NCI-H82 treated with DMSO at 0.1 percent for 48 hours (cell line): ENCODE results near the gene ABCD2.
"Not testable (repeated sequence)": the region's sequence is repeated elsewhere in the genome, so short reads cannot be mapped to it uniquely, and the experiment has no call there.

Source experiments
- DNase-seq: peaks from one replicate; lab custom pipeline; 2025; ENCODE audit not compliant: unreplicated experiment; lab: John Stamatoyannopoulos, UW

Gene ABCD2

DNA sequence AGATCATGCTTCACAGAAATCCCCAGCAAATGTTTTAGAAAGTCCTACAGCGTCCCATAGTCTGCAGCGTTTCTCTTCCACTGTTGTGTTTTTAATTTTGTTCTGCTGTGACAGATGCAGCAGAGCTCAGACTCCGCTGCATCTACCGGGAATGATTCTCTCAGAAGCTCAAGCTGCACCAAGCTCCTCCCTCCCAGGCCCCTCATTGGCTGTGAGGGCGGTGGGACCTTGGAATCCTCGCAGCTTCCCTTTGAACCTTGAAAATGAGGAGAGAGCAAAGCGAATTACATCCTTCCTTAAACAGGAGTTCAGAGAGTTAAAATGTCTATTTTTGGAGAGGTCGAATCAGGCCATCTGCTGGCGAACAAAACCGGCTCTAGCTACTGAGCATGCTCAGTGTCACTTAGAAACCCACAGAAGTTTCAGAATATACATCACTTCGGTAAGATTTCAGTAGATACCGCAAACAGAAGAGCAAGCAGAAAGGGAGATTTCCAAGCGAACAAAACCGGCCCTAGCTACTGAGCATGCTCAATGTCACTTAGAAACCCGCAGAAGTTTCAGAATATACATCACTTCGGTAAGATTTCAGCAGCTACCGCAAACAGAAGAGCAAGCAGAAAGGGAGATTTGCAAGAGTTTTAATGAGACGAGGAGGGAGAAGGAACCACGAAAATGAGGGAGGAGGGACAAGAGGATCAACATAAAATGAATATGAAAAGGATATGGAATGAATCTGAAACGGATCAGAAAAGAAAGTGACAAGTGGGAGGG, at the start of gene ABCD2:
Gene ABCD2, minus strand, starts transcription at position 144 of the 774 bp plus-strand sequence. CDS start 188 bp downstream, outside the sequence.
- peak; percentile 55 for DNase-seq

DNA sequence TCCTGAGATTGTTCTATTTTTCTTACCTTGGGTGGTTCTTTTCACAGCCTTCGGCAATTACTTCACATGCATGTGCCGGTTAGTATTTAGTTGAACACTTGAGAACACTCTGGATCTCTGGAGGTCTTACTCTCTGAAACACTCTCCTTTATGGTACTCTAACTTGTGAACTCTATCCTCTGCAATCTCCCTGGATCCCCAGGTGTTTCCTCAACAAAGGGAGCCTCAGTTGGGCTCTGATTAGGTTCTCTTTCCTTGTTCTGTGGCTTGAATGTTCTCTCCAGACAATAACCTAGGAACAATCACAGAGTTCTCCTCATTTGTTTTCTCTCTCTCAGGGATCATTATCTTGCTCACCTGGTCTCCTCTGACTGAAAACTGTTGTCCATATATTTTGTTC, 40.5 kb upstream of the ABCD2 start:
- no peak for DNase-seq

DNA sequence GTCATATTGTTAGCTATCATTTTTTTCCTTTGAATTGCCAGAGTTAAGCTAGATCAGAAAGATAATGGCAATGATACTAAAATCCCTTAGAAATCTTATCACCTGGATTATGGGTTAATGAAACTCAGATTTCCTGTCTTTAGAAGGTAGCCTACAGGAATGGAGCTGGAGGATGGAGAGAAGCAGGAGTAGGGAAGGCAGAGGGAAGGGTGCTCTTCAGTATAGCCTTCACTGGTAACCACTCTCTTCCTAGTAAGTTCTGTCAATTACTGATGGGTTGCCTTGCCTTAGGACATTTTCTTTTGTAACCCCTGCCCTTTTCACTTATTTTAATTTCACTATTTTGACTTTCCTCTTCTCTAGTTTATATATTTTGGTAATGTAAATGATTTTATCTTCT, 27.8 kb upstream of the ABCD2 start:
- DNase-seq = no peak

DNA sequence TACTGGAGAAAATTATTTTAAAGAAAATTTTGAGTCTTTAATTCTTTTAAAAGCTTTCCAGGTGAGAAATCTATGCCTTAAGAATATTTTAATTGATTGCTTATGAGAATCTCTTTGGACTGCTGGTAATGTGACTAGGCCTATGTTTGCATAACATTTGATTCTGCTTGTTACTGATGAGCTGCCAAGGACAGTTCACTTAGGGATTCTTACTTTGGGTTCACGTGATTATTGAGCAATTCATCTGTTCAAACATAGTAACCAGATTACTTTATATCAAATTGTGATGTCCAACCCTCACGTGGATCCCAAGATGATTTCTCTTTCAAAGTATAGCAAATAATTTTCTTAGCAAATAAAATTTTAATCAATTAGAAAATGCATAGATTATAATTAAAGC, 27.4 kb upstream of the ABCD2 start:
- DNase-seq = no peak

DNA sequence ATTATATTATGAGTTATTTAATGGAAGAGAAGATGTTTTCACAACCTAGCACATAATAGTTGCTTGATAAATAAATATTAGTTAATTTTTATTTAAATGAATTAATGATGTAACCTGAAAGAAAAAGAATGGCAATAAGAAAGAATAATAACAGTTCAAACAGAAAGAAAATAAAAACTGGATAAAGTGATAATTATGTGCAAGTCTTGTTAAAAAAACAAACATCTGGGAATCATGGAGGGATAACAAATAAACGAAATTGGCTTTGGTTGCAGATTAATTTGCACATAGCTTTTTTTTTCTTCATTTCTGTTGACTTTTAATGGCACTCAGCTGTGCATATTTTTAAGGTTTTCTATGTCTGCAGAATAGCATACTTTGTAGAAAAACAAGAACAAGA, 23.4 kb upstream of the ABCD2 start:
- no peak for DNase-seq

DNA sequence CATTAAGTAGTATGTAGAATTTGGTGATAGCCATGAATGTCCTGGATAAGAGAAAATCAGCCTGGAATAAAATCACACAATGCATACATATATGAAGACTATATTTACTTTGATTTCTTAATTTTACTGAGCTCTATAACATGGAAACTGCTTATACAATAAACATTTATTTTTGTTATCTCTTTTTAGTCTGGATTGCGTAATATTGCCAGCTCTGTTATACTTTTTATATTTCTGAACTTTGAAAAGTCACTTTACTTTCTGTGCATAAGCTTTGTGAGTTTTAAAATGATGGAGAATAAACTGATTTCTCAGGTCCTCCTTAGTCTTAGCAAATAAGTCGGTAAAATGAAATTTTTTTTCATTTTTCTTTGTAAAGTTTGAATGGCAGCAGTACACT, 19.2 kb upstream of the ABCD2 start:
- DNase-seq = no peak

DNA sequence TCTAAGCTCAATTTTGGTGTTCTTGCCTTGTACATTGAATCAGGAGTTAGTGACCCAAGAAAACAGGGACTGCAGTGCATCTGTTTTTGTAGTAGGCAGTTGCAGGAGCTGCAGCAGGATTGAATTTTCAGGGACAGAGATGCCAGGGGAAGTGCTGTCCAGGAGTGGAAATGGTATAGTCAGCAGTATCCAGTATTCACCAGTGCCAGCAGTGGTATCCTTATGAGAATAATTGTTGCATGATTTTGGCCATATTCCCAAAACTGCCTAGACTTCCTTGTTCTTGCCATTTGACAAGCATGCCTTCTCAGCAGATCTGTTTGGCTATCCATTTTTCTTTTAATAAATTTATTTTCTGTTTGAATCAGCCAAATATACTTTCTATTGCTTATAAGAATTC, 18.6 kb upstream of the ABCD2 start:
- no peak for DNase-seq

DNA sequence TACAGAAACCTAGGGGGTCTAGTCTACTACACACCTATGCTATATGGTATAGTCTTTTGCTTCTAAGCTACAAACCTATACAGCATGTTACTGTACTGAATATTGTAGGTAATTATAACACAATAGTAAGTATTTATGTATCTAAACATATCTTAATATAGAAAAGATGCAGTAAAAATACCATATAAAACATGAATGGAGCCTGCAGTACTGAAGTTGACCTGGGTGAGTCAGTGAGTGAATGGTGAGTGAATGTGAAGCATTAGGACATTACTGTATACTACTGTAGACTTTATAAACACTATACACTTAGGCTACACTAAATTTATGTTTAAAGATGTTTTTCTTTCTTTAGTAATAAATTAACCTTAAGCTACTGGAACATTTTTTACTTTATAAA, 13.1 kb upstream of the ABCD2 start:
- no peak for DNase-seq

DNA sequence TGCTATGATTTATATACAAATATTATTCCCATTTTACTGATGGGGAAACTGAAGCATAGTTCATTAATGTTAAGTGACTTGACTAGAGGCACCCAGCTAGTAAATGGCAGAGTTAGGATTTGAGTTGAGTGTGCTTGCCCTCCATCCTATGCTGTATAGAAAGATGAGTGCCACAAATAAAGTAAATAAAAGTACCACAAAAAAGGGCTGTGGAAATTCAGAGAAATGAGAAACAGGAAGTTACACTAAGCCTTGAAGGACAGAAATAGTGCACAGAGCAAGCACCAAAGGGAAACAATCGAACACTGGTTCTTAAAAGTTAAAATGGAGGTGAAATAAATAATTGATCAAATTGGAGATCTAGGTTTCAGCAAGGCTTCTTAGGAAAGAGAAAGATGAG, 9.2 kb upstream of the ABCD2 start:
- no peak for DNase-seq

DNA sequence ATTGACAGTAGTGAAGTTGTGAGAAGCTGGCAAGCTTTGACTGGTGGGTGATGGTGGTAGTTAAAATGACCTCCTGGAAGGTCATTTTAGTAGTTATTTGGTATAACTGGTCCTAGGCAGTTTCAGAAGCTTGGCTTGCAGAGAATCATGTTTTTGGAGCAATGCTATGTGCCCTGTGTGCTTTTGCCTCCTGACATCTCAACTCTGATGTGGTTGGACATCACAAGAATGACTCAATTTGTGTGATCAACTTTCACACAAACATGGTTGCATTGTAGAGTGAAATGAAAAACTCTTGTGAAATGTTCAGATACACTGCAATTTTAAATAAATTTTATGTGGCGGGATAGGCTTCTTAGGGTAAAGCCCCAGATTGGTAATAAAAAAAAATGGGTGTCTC, 8.3 kb upstream of the ABCD2 start:
- DNase-seq = no peak

DNA sequence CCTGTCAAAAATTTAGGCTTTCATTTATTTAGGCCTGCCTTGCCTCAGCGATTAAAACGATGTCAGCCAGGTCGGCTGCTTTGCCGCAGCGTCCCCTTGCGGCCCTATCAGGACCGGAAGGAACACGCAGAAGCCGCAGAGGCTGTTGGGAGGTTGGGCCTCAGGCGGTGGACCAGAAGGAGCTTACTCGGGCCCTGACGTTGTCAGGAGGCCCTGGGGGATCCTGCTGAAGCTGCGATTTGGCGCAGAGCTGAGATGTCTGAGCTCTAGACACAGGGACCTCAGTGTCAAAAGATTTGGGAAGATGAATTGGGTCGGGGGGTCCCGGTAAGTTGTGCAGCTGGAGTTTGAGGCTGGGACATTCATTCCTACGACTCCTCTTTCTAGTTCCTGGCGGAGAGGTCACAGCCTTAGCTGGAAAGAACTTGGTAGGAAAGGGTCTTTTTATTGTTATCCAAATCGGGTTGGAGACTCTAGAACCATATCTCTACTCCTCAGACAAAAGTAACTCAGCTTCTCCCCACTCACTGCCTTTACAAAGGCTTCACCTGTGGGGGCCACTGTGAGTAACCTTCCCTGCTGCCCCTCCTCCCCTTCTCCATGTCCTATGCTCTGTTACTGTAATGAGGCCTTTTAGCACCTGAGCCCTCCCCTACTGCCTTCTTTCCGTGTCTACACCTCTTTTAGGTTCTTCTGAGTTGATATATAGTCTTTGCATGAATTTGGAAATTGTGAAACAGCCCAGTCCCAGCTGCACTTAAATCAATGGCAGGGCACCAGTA, 6.6 kb upstream of the ABCD2 start:
- no peak for DNase-seq

DNA sequence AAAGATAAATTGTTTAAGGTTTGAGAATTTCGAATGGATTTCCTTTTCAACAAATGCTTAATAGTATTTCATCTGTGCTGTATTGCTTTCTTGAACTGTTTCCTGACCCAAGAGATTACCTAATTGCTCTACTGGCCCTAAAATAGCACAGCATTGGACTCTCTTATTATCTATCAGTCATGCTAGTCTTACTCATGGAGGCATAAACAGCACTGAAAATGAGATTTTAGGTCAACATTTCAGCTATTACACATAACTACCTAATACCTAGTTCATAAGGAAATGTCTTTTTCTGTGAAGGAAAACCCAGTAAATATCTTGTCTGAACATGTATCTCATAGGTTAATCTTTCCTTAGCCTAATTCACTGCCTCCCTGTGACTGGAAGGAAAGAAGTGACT, 4.3 kb upstream of the ABCD2 start:
- no peak for DNase-seq

DNA sequence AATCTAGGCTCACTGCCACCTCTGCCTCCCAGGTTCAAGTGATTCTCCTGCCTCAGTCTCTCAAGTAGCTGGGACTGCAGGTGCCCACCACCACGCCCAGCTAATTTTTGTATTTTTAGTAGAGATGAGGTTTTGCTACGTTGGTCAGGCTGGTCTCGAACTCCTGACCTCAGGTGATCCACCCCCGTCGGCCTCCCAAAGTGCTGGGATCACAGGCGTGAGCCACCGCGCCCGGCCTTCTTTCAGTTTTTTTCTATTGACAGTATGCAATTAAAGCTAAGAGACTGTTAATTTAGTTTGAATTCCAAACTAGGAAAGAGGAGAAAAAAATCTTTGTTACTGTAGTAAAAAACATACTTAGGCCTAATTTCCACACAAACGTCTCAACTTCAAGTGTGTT, 3.6 kb upstream of the ABCD2 start:
- DNase-seq = not testable (repeated sequence)

DNA sequence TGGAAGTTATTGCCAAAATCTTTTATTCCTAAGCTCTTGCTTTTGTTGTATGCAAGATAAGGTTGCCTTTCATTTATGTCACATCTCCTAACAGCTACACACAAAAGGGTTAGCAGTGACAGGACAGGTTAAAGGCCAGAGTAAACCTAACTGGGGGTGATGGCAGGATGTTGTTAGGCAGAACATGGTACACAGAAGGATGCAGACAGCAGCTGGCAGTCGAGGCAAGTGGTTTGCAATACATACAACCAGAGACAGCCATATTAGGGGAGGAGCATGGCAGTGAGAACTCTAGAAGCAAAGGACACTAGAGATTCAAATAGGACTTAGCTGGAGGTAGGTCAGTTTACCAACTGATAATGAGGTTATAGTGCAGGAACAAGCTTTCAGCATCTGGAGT, 2.7 kb upstream of the ABCD2 start:
- no peak for DNase-seq

DNA sequence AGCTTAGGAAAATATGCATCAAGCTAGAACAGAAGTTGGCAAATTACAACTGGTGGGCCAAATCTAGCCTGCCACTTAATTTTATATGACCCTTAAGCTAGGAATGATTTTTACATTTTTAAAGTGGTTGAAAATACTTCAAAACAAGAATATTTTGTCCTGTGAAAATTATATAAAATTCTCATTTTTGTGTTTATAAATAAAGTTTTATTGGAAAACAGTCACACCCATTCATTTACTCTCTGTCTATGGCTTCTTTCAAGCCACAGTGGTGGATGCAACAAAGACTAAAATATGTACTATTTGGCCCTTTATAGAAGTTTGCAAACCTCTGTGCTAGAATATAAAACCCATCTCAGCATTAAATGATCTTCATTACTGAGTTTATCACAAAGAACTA, 2.1 kb upstream of the ABCD2 start:
- no peak for DNase-seq

DNA sequence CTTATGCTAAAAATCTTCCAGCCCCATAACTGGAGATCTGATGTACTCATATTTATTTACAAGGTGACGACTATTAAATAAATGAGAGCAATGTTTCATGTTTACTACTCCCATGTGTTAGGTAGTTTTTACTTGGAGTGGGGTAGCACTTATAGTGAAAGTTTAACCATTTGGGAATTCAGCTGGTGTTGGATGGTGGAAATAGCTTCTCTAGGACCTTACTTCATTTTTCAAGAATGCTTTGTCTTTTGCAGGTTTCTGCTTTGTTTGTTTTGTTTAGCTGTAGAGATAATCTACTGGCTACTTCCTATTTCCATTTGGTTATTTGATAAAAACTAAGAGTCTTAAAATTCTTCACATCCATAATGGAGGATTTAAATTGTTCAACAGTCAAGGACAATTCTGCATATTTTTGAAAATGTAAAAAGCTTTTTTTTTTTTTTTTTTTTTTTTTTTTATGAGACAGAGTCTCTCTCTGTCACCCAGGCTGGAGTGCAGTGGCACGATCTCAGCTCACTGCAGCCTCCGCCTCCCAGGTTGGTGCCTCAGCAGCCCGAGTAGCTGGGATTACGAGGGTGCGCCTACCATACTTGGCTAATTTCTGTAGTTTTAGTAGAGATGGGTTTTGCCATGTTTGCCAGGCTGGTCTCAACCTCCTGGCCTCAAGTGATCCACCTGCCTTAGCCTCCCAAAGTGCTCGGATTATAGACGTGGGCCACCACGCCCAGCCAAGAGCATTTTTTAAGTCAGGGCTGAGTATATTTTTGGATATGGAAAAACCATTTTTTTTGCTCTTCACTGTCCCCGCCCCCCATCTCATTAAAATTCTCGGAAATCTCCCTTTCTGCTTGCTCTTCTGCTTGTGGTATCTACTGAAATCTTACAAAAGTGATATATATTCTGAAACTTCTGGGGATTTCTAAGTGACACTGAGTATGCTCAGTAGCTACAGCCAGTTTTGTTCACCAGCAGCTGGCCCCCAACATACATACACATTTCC, 1.4 kb upstream of the ABCD2 start:
- DNase-seq = no peak

DNA sequence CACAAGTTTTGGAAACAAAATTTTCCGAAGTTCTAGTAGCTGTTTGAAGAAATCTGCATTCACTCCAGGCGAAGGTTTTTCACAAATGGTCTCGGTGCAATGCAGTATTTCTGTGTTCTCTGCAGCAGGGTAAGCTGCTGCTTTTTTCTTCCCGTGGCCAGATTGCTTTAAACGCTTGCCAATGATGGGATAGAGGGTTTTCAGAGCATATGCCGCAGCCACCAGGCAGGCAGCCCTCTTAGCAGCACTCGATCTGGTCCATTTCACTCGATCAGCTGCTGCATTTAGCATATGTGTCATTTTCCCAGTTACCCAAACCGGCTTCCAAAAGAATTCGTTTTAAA, 315 bp downstream of the ABCD2 start:
- peak; percentile 55 for DNase-seq

DNA sequence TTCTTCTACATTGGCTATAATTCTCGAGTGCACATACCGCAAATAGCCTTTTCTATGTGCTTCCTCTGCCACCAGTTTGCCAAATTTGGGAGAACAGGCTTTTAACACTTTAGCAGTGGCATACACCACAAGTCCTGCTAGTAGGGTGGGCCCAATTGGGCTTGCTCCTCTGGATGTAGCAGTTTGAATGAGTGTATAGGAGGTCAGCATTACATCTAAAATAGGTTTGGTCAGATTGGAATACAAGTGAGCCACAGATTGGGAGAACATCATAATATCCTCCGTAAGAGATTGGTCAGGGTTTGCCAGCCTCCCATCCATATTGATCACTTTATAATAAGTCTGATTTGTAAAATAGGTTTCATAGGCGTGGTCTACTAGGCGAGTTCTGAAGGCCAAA, 902 bp downstream of the ABCD2 start:
- no peak for DNase-seq

DNA sequence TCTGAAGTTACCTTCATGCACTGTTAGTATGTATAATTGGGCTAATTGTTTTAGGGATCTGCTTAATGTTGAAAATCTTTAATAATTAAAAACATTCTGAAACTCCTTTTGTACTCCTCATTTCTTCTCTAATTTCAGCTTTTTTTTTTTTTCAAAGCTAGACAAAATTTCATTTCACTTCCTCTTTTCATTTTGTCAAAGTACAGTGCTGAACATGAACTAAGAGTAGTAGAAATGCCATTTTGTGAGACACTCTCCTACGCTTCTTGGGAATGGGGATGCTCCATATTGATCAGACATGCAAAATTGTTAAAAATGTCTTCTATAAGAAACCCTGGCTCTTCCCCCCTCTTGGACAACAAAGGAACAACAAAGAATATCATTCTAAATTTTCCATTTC, 1.7 kb downstream of the ABCD2 start:
- DNase-seq = no peak

DNA sequence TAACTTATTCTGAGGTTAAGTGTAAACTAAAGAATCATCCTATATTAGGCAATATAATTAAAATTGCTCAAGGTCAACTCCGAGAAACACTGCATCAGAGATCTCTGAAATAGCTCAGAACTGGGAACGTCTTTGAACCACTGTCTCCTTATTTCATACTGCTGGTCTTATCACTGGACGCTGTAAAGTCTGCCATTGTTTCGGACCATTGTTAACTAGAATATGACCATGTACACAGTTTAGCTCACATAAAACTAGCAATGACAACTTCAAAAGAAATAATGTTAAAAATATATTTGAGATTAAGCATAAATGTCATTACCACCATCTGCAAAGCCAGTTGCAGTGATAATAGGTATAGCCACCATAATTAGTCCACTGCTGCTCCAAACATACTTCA, 2.9 kb downstream of the ABCD2 start:
- no peak for DNase-seq

DNA sequence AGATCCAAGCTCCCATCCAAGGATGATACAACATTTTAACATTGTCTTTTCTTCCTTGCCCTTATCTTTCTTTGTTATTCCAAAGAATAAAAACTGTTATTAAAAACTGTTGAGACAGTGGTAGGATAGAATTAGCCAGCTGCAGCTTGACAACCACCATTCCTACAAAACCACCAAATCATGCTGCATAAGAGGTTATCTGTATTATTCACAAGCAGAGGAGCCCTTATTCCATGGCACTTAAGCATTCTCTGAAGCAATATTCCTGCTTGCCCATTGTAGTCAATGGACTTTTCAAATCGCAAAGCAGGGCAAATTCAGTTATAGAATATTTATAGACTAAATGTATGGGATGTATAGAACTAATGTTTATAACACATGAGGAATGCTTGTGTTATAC, 3.4 kb downstream of the ABCD2 start:
- DNase-seq = no peak

DNA sequence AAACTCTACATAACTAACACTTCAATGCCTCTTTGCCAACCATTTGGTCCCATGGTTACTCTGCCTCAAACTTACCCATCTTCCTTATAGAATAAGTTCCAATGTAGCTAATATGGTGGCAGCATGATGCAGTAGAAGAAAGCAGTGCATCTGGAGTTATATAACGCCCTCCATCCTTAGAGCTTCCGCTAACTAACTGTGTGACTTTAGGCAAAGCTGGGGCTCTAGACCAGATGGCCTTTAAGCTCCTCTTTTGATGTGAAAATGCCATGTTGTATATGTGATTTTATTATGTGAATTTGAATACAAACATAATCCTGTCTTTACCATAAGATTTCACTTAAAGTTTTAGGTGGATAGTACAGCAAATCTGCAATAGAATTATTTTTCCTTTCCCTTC, 6.1 kb downstream of the ABCD2 start:
- DNase-seq = no peak
